GM19397 (cell line): ENCODE measurements around the gene GPR107.

Experiments used
- ATAC-seq: cut with Tn5 transposase; IDR thresholded peaks from one replicate; pipeline ENCODE4 v1.9.1; 2021; ENCODE audit warnings: mild to moderate bottlenecking, moderate library complexity; ENCODE audit not compliant: unreplicated experiment

Gene GPR107

DNA sequence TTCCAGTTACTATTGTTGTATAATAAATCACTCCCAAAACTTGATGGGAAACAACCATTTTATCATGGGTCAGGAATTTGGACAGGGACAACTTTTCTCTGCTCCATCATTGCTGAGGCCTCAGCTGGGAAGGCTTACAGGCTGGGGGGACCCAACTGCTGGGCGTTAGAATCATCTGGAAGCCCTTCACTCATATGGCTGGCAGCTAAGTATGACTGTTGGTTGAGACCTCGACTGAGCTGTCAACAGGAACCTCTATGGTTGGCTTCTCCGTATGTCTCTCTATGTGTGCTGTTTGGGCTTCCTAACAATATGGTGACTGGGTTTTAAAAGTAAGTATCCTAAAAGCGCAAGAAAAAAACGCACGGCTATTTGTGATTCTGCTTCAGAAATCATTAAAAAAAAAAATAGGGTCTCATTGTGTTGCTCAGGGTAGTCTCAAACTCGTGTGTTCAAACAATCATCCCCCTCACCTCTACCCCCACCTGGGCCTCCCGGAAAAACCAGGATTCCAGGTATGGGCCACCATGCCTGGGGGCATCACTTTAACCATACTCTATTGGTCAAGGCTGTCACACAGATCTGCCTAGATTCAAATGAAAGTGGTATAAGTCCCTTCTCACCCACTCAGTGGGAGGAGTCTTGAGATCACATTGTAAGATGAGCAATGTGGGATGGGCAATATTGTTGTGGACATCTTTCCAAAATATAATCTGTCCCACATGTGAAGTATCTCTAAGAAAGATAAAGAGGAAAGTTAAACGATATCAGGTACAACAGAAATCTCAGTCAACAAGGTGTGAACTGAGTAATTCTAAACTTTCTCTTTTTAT, 26.0 kb upstream of the GPR107 start:
- ATAC-seq, result no peak

DNA sequence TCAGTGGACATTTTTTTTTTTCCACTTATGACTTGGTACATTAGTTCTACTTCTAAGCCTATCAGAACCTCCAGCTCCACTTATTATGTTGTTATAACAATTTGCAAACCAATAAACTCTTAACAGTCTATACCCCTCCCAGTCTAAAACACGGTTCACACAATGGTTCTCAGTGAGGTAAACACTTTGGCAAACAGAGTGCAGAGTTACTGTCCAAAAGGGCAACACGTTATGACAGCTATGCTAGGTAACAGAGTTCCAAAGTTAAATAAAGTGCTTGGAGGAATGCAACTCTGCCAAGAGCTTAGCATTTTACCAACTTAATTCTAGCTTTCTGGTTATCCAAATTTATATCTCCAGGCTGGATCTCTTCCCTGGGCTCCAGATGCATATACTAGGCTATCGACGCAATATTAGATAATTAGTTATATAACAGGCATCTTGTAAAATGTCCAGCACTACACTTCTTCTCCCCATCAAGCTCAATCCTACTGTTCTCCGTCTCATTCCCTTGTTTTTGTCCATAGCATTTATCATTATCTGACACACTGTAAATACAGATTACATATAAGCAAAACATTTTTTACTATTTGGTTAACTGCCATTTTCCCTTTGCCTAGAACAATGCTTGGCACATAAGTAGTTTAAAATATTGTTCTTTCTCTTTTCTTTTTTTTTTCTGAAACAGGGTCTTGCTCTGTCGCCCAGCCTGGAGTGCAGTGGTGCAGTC, 25.0 kb upstream of the GPR107 start:
- ATAC-seq, result no peak

DNA sequence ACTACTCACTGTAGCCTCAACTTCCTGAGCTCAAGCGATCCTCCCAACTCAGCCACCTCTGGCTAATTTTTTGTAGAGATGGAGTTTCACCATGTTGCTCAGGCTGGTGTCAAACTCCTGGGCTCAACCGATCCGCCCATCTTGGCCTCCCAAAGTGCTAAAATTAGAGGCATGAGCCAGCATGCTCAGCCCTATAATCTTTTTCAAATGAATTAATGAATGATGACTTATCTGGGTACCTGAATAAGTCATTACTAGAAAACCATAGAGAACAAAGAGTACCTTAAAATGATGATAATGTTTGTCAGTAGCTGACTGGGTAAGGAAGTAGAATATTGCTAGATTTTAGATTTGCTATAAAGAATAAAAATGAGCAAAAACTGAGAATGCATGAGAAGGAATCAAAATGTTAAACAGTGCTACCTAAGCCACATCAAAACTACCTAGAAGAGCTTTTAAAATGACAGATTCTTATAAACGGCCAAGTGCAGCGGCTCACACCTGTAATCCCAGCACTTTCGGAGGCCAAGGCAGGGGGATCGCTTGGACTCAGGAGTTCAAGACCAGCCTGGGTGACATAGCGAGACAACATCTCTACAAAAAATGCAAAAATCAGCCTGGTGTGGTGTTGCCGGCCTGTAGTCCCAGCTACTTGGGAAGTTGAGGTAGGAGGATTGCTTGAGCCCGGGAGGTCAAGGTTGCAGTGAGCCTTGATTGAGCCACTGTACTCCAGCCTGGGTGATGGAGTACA, 24.3 kb upstream of the GPR107 start:
- ATAC-seq, result peak; percentile 32

DNA sequence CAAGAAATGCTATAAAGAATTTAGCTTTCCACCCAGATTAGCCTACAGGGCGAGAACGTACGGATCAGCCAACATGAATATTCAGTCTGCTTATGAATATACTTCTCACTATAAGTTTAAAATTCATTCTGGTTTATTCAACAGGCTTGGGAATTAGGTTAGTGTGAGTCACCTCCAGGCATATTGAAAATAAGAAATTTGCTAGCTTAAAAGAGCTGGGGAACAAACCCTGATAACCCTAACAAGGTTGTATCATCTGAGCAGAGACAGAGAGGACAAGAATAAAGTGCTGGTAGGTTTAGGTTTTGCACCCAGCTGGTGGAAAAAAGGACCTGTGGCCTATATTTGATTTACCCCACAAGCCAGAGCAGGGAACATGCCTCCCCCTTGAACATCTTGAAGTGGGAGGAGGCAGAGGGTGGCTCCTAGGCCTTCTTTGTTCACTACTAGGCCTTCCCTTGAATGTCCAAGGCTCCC, 23.0 kb upstream of the GPR107 start:
- no peak for ATAC-seq

DNA sequence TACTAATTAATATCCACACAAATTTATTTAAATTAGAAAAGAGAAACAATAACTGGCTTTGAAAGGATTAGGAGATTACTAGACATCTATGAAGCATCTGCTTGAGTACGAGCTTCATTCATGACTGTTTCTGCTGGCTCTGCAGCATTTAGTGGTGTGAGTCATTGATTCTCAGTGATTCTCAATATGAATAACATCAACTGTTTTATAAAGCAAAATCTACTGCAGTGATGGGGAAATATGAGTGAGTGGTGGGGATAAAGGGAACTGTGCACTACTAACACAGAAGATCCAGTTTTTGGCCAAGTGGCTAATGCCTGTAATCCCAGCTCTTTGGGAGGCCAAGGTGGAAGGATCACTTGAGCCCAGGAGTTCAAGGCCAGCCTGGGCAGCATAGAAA, 19.1 kb upstream of the GPR107 start:
- no peak for ATAC-seq

DNA sequence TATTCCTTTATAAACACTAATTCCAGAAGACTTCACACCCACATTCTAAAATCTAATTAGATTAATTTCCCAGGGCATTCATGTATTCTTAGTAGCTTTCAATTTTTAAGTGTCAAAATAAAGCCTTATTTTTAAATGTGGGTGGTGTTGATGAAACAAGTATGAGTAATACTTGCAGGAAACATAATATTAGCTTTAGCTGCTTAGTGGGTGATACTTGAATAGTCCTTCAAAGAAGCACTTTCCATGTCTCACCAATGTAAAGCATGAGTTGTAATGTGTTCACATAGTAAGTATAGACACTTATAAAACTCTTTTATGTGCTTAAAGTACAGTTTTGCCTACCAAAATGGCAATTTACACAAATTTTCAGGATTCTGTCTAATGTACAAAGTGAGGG, 17.6 kb upstream of the GPR107 start:
- ATAC-seq, result no peak

DNA sequence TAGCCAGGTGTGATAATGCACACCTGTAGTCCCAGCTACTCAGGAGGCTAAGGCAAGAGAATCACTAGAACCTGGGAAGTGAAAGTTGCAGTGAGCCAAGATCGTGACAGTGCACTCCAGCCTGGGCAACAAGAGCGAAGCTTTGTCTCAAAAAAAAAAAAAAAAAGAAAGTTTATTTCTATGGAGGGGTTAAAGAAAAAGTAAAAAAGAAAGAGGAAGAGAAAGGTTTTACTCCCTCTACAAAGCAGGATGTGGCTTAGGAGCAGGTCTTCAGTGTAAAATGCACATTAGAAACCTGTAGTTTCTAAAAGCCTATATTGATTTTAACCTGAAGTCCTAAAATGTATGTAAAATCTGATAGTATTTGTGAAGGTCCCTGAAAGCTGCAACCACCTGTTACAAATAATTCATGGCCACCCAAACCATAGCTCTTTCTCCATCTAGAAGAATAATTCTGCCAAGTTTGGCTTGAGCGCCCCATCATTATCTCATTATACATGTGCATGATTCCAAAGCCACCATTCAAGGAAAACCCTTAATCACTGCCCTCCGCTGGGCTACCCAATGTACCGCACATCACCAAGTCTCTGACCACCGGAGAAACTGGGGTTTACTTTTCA, 14.1 kb upstream of the GPR107 start:
- ATAC-seq, result no peak

DNA sequence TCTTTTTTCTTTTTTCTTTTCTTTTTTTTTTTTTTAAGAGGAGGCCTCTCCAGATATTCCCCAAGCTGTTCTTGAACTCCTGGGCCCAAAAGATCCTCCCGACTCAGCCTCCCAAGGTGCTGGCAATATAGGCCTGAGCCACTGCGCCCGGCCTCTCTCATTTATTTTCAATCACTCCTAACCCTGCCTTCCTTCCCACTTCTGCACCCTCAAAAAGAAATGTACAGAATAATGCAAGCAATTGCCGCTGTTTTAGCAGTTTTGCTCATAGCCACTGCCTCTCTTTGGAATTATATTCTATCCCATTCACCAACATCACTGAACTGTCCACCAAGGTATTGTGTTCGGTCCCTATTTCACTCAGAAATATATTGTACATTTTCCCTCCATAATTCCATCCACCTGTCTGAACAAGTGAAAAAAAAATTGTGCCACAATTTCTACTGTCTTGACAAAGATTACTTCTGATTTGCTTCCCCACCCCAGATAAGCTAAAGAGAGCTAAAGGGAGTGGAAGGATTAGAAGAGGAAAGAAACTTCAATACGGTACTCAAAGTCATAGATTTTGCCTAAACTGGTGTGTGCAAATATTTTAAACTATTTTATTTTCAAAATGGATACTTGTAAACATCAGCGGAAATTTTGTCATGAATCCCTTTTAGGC, 12.6 kb upstream of the GPR107 start:
- ATAC-seq, result no peak

DNA sequence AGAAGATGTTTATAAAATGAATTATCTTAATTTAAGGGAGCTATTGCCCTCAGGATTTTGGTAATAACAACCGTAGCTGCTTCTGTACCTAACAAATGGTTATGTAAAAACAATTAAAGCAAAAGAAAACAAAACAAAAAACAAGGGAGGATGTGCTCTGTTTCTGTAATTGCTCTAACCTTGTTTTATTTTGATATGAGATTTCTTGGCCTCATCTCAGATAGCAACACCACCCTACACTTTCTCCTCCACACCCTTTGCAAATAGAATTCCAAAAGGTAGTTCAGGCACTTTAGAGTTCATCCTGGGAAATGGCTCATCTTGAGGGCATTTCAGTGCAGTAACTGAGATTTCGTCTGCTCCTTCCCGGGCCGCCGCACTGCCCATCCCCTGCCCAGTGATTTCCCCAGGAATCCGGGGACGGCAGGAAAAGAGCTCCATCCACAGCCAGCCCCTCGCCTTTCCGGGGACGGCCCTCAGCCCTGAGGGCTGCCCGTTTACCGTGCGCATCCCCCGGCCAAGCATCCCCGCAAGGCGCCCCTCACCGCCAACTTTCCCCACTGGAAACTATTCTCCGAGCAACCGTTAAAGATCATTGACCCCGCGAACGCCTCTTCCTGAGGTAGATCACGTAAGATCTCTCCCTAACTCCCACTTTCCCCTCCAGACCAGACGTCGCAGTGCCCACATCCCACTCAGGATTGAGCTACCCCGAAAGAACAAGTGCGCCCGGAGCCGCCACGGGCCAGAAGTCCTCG, 11.9 kb upstream of the GPR107 start:
- no peak for ATAC-seq

DNA sequence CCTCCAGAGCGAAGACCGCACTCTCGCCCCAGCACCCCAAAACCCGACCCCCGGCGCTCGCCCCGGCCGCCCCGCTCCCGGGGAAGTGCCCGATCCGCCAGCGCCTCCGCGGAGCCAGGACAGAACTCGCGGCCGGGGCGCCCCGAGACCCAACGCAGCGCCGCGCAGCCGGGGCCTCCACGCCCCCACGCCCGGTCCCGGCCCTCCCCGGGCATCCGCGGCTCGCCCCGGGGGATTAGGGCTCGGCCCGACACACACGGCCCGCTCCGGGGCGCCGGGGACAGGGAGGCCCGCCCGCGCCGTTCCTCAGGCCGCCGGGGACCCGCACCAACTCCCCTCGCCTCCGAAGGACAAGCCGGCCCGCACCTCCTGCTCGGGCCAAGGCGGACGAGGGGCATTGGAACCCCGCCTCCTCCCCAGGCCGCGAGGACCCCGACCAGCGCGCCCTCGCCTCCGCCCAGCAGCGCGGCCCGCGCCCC, 11.3 kb upstream of the GPR107 start:
- peak; percentile 15 for ATAC-seq

DNA sequence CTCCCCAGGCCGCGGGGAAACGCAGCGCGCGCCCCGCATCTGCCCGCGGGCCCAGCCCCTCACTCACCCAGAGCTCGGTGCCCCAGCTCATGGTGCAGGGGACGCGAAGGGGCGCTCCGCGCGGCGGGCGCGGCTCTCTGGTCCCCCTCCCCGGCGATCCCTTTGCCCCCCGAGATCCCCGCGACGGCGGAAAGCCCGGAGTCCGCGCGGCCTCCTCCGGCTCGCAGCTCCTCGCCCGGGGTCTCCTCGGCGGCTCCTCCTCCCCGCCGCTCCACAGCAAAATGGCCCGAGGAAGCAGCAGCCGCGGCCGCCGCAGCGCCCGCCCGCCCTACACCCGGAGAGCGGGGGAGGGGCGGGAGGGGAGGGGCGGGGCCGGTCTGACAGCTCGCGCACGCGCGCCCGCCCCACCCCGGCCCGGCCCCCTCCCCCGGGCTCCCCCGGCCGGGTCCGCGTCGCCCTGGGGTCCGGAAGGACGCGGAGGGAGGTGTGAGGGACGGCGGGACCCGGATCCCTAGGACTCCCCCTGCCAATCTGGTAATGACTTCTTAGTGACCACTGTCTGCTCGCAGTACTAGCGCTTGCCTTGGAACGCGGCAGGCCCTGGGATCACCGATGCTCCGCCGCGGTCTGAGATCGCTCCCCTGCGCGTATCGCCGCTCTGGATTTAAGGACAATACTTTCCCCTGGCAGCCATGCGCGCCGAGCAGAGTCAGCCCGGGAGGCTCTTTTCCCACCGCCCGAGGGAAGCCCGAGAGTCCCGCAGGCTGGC, 10.6 kb upstream of the GPR107 start, which contains the start of gene FNBP1:
FNBP1 (minus strand) TSS at position 305 of the 769 bp plus-strand sequence; CDS start at position 91, 214 bp downstream.
- ATAC-seq, result peak; percentile 44

DNA sequence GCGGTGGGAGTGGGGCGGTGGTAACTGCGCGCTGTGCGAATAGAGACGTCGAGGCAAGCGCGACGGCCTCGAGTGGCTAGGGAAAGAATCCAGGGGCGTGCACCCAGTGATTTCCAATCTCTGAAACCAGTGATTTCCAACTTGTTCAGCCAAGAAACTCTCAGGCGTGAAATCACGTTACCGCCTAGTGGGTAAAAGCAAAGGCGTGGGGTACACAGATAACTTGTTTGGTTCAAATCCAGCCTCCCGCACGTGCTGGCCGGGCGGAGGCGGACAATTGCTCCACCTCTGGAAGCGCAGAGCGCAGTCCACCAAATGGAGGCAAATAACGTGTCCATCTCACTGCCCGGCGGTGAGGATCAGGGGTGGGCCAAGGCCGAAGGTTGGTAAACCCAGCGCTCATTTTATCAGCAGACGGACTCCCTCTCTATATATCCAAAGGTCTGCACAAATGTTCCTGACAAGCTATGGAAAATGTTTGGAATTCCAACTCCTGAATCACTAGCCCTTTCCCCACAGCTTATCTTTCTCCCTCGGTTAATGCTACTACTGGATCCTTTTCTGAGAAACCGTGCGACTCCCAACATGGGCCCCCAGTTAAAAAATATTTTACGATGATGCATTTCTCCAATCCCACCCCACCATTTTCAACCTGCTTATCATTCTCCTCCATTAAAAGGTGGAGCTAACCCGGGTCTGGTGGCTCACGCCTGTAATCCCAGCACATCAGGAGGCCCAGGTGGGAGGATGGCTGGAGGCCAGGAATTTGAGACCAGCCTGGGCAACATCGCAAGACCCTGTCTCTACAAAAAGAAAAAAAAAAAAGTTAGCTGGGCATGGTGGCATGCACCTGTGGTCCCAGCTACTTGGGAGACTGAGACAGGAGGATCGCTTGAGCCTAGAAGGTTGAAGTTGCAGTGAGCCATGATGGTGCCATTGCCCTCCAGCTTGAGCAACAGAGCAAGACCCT, 9.8 kb upstream of the GPR107 start:
- ATAC-seq, result no peak

DNA sequence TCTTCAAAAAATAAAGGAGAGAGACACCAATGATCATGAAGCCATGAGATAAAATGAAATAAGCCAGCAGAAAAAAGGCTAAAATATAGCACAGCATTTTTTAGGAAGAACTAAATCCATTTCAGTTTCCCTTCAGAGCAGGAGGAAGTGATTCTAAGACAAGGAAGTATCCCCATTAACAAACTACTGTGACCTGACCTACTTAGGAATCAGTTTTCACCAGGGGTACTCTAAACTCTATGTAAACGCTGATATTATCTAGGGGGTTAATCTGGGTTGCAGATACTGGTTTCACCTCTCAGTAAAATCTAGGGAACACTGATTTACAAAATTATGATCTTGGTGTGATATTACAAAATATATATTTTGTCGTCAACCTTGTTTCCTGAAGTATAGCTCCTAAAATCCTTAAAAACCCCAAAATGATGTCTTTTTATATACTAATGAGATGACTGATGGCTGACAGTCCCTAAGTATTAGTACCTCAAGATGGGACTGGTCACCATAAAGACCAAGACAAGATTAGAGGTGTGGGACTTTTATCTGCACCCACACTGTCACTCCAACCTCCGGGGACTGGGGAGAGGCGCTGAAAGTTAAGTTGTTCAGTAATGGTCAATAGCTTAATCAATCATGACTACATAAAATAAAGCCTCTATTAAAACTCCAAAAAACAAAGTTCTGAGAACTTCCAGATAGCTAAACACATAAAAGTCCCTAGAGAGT, 7.8 kb upstream of the GPR107 start:
- no peak for ATAC-seq

DNA sequence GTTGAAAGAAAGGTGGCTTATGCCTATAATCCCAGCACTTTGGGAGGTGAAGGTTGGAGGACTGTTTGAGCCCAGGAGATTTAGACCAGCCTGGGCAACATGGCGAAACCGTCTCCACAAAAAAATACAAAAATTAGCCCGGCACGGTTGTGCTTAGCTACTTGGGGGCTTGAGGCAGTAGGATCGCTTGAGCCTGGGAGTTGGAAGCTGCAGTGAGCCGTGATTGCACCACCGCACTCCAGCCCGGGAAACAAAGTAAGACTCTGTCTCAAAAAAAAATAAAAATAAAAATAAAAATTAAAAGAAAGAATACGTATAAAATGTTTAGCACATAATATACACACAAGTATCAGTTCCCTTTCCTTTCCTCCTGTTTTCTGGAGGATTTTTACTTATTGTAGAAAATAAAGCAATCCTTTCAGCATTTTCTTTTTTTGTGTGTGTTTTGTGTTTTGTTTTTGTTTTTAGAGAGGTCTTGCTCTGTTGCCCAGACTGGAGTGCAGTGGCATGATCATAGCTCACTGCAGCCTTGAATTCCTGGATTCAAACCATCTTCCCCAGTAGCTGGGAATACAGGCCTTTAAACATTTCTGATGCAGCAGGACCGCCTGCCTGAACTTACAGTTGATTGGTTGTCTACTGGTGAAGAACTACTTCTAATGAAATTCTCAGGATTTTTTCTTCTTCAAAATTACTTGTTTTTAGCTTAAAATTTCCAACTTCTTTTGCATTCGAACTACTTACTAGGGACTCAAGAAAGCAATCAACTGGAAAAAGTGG, 4.1 kb upstream of the GPR107 start:
- no peak for ATAC-seq

DNA sequence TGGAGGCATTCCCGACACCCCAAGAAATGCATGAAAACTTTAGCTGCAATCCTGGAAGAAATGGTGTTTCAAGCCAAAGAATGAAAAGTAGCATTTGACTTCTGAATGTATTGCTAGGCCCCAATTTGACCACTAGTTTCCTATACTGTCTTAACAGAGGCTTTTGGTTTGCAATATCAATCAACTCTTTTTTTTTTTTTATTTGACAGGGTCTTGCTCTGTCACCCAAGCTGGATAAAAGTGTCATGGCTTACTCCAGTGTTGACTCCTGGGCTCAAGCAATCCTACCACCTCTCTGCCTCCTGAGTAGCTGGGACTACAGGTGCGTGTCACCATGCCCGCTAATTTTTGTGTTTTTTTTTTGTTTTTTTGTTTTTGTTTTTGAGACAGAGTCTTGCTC, 3.2 kb upstream of the GPR107 start:
- ATAC-seq, result no peak

DNA sequence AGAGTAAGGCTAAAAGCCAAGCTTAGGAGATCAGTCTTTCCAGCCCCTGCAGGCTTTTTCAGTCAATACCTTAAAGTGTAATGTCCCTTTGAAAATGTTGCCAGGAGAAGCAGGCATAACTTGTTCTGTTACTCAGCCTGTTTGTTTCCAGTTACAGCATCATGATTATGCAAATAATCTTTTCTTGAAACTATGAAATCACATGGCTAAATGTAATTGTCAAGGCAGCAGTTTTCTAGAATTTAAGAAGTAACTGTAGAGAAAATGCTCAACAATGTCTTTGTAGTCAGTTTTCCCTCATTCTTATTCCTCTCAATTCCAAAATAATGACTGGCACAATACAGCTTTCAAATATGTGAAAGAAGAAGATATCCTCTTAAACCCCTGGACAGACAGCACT, 1.9 kb upstream of the GPR107 start:
- no peak for ATAC-seq
